Hepatocyte (in vitro differentiated cells): ENCODE measurements around the gene OTOS. TPM values are rescaled to one million over a fixed set of nuclear protein-coding genes. Genes with fewer than 3 reads are reported as not detected.

Experiments used
- DNase-seq: peaks from one replicate; pipeline ENCODE4 v3.0.0-alpha.2; 2016; ENCODE audit warnings: low spot score
- H2AFZ ChIP-seq: fragments of 200-600 bp; sonication (generic); 2 replicates; pipeline ENCODE4 v1.6.0; 2016; ENCODE audit warnings: antibody characterized with exemption, mild to moderate bottlenecking
- H3K27ac ChIP-seq: fragments of 200-600 bp; sonication (generic); 2 replicates; pipeline ENCODE4 v1.5.1; 2016; ENCODE audit warnings: mild to moderate bottlenecking
- H3K27me3 ChIP-seq: fragments of 200-600 bp; sonication (generic); 2 replicates; pipeline ENCODE4 v1.6.1; 2016
- H3K36me3 ChIP-seq: fragments of 200-600 bp; sonication (generic); replicated peaks from 2 replicates; pipeline ENCODE4 v1.5.1; 2016; ENCODE audit warnings: low read depth; ENCODE audit not compliant: insufficient read depth
- H3K4me1 ChIP-seq: fragments of 200-600 bp; sonication (generic); 2 replicates; pipeline ENCODE4 v1.5.1; 2016; ENCODE audit warnings: mild to moderate bottlenecking, moderate library complexity; ENCODE audit not compliant: insufficient read depth
- H3K4me2 ChIP-seq: fragments of 200-600 bp; sonication (generic); 2 replicates; pipeline ENCODE4 v1.6.0; 2016
- H3K4me3 ChIP-seq: fragments of 200-600 bp; sonication (generic); 2 replicates; pipeline ENCODE4 v1.5.1; 2016; ENCODE audit warnings: mild to moderate bottlenecking
- H3K79me2 ChIP-seq: fragments of 200-600 bp; sonication (generic); 2 replicates; pipeline ENCODE4 v1.6.0; 2017; ENCODE audit warnings: mild to moderate bottlenecking
- H3K9me2 ChIP-seq: fragments of 200-600 bp; sonication (generic); replicated peaks from 2 replicates; pipeline ENCODE4 v1.6.0; 2017; ENCODE audit warnings: mild to moderate bottlenecking; ENCODE audit not compliant: insufficient read depth
- H3K9me3 ChIP-seq: fragments of 200-600 bp; sonication (generic); 2 replicates; pipeline ENCODE4 v1.5.1; 2016; ENCODE audit warnings: low read depth, mild to moderate bottlenecking
- H4K20me1 ChIP-seq: fragments of 200-600 bp; sonication (generic); 2 replicates; pipeline ENCODE4 v1.6.0; 2016; ENCODE audit warnings: mild to moderate bottlenecking; ENCODE audit not compliant: insufficient read depth, poor library complexity, severe bottlenecking
- CTCF ChIP-seq: fragments of 200-600 bp; sonication (generic); IDR thresholded peaks from 2 replicates; pipeline ENCODE4 v1.5.1; 2016; ENCODE audit warnings: antibody characterized with exemption, mild to moderate bottlenecking; ENCODE audit not compliant: poor library complexity
- EZH2 ChIP-seq: fragments of 200-600 bp; sonication (generic); IDR thresholded peaks from 2 replicates; pipeline ENCODE4 v1.6.1; 2016; ENCODE audit warnings: antibody characterized with exemption, mild to moderate bottlenecking, borderline replicate concordance
- EZH2phosphoT487 ChIP-seq: fragments of 200-600 bp; sonication (generic); IDR thresholded peaks from one replicate; pipeline ENCODE4 v1.6.1; 2018; ENCODE audit warnings: antibody characterized with exemption, mild to moderate bottlenecking, low read depth, moderate library complexity; ENCODE audit not compliant: unreplicated experiment, severe bottlenecking
- WGBS: methylation state at CpG from one replicate; pipeline ENCODE4 v1.1.6; 2016; ENCODE audit warnings: low lambda C conversion rate; ENCODE audit errors: missing lambda C conversion rate; 5-methylcytosine and 5-hydroxymethylcytosine counted together
- polyA plus RNA-seq: library from polyadenylated mRNA; unstranded; fragments of >200 nt; fragmentation: Nextera tagmentation; extraction: Ambion mirVana; gene quantifications from 2 replicates; pipeline ENCODE4 v1.2.1, GENCODE V29; 2016
- total RNA-seq: library from RNA; depleted of rRNA; stranded (reverse); fragments of >200 nt; gene quantifications from 2 replicates; pipeline ENCODE4 v1.2.3, GENCODE V29; 2014

The OTOS gene
- total and polyA plus RNA-seq, 2 experiments from 2014 or later = 0.50 TPM; not detected in 1

- Histone ChIP-seq H3K4me1 (no peaks in the 10 kb centered on the region), H3K9me3 (no peaks in the 10 kb centered on the region), H3K4me3 (no peak overlapping the region), H3K4me2 (no peak overlapping the region), H4K20me1 (no peaks in the 10 kb centered on the region), H3K9me2 (no peaks in the 10 kb centered on the region), H3K27ac (no peak overlapping the region), H2AFZ (no peak overlapping the region), H3K79me2 (no peaks in the 10 kb centered on the region), H3K27me3 (peaks cover 9% of the 10 kb centered on the region), H3K36me3 (no peaks in the 10 kb centered on the region)
- no peak for DNase-seq
- no peak for TF ChIP-seq EZH2phosphoT487
- no peak for TF ChIP-seq EZH2
- TF ChIP-seq CTCF = no peak
- 82% methylated on average over 17 of the region's 17 CpGs for WGBS
Observed at GRCh38 chr2:240155048-240155744, 14.7 kb upstream of the OTOS start.

GRCh38 chr2:240154606-240155005, 14.1 kb upstream of the OTOS start:
- peaks cover 9% of the 10 kb centered on the region for H3K27me3 ChIP-seq
- H3K9me3 ChIP-seq = no peaks in the 10 kb centered on the region
- H3K4me1 ChIP-seq = no peaks in the 10 kb centered on the region
- H3K27ac ChIP-seq = no peak overlapping the region
- H3K4me2 ChIP-seq = no peak overlapping the region
- no peak for DNase-seq
- H3K4me3 ChIP-seq = no peak overlapping the region
- H4K20me1 ChIP-seq = no peaks in the 10 kb centered on the region
- TF ChIP-seq EZH2 = no peak
- TF ChIP-seq CTCF = no peak
- no peak for TF ChIP-seq EZH2phosphoT487
- 93% methylated on average over 8 of the region's 8 CpGs for WGBS
- no peaks in the 10 kb centered on the region for H3K36me3 ChIP-seq
- no peaks in the 10 kb centered on the region for H3K9me2 ChIP-seq
- no peak overlapping the region for H2AFZ ChIP-seq
- H3K79me2 ChIP-seq = no peaks in the 10 kb centered on the region

- H3K27me3 ChIP-seq = peaks cover 9% of the 10 kb centered on the region
- WGBS = 79% methylated on average over 3 of the region's 3 CpGs
- H3K9me2 ChIP-seq = no peaks in the 10 kb centered on the region
- no peak overlapping the region for H3K4me3 ChIP-seq
- H3K4me2 ChIP-seq = no peak overlapping the region
- H3K36me3 ChIP-seq = no peaks in the 10 kb centered on the region
- TF ChIP-seq CTCF = no peak
- TF ChIP-seq EZH2 = no peak
- TF ChIP-seq EZH2phosphoT487 = no peak
- H3K4me1 ChIP-seq = no peaks in the 10 kb centered on the region
- H3K27ac ChIP-seq = no peak overlapping the region
- no peak overlapping the region for H2AFZ ChIP-seq
- H4K20me1 ChIP-seq = no peaks in the 10 kb centered on the region
- no peaks in the 10 kb centered on the region for H3K9me3 ChIP-seq
- no peak for DNase-seq
- no peaks in the 10 kb centered on the region for H3K79me2 ChIP-seq
Observed at GRCh38 chr2:240153418-240153817, 13.0 kb upstream of the OTOS start.
